Panc1 (cell line): ENCODE measurements around the gene HDAC11. TPM values are rescaled to one million over a fixed set of nuclear protein-coding genes. Genes with fewer than 3 reads are reported as not detected.
A peak's percentile ranks its signal among the peaks of the same experiment; 100 is the strongest.
"Not testable (repeated sequence)": the region's sequence is repeated elsewhere in the genome, so short reads cannot be mapped to it uniquely, and the experiment has no call there.

Experiments
- ATAC-seq: fragments of 200-7000 bp; cut with Tn5 transposase; 2 replicates; pipeline ENCODE4 v1.9.1; 2020; ENCODE audit warnings: mild to moderate bottlenecking, moderate library complexity
- Bru-seq: library from RNA; stranded (reverse); fragments of 400-500 nt; gene quantifications from one replicate; lab custom pipeline; 2021; lab: Mats Ljungman, UMichigan
- BruChase-seq, 2 experiments: library from RNA; stranded (reverse); fragments of 400-500 nt; gene quantifications; one replicate each; lab custom pipeline; 2021; lab: Mats Ljungman, UMichigan
- BruUV-seq: library from RNA; stranded (reverse); fragments of 400-500 nt; replicated peaks from 2 replicates; lab custom pipeline; 2021; lab: Mats Ljungman, UMichigan
- CTCF ChIA-PET: fragments of 300-600 bp; sonication (Branson Sonifier 250); formaldehyde crosslinking; loops from one replicate; lab custom pipeline; 2022; ENCODE audit warnings: antibody characterized with exemption; lab: Charles Lee
- POLR2A ChIA-PET: fragments of 300-600 bp; sonication (Branson Sonifier 250); formaldehyde crosslinking; loops from one replicate; lab custom pipeline; 2022; ENCODE audit warnings: antibody characterized with exemption; lab: Charles Lee
- DNase-seq: peaks from one replicate; pipeline ENCODE4 v3.0.0-alpha.2; 2010; ENCODE audit warnings: low read depth, low spot score
- H3K27ac ChIP-seq: 2 replicates; pipeline ENCODE4 v1.5.1; 2011; ENCODE audit warnings: mild to moderate bottlenecking, low read length, inconsistent platforms
- H3K27me3 ChIP-seq: fragments of 200-500 bp; sonication (Bioruptor generic); 2 replicates; pipeline ENCODE4 v1.6.0; 2014; ENCODE audit warnings: low read length, inconsistent platforms; ENCODE audit not compliant: control insufficient read depth, insufficient read depth
- H3K36me3 ChIP-seq: fragments of 200-500 bp; sonication (Bioruptor generic); 2 replicates; pipeline ENCODE4 v1.5.1; 2014; ENCODE audit warnings: inconsistent platforms, mild to moderate bottlenecking, low read length, moderate library complexity; ENCODE audit not compliant: control insufficient read depth, insufficient read depth
- H3K4me1 ChIP-seq: 2 replicates; pipeline ENCODE4 v1.5.1; 2011; ENCODE audit warnings: inconsistent platforms, mild to moderate bottlenecking, low read length, moderate library complexity; ENCODE audit not compliant: control insufficient read depth, insufficient read depth
- H3K4me3 ChIP-seq, 2 experiments: 2 replicates each; pipeline ENCODE4 v1.5.1; 2011 to 2012; ENCODE audit warnings: low read depth in 2 of 2, low read length in 2 of 2, mild to moderate bottlenecking in 2 of 2, inconsistent platforms in 1 of 2, moderate library complexity in 1 of 2
- H3K9me3 ChIP-seq: fragments of 200-500 bp; sonication (Bioruptor generic); 2 replicates; pipeline ENCODE4 v1.5.1; 2014; ENCODE audit warnings: low read depth, mild to moderate bottlenecking, inconsistent platforms, low read length, moderate library complexity; ENCODE audit not compliant: control insufficient read depth, insufficient read depth
- POLR2AphosphoS5 ChIP-seq: IDR thresholded peaks from 2 replicates; pipeline ENCODE4 v1.6.1; 2012; ENCODE audit warnings: mild to moderate bottlenecking, low read depth, low read length, moderate library complexity
- SIN3A ChIP-seq: IDR thresholded peaks from 2 replicates; pipeline ENCODE4 v1.6.1; 2012; ENCODE audit warnings: low read depth, mild to moderate bottlenecking, low read length, moderate library complexity, borderline replicate concordance; ENCODE audit not compliant: insufficient read depth
- TCF7L2 ChIP-seq: IDR thresholded peaks from 2 replicates; pipeline ENCODE4 v1.6.1; 2011; ENCODE audit warnings: mild to moderate bottlenecking, low read depth, low read length, inconsistent platforms
- in situ Hi-C: cut with HindIII; loops from 2 replicates; pipeline ENCODE4 v1.10.0; 2016; ENCODE audit warnings: low sequenced_read_pairs, low pct_unique_long_range_greater_than_20kb
- intact Hi-C: fragments of 100-400 bp; cut with micrococcal nuclease; formaldehyde crosslinking; loops from one replicate; pipeline ENCODE4 v1.10.0; 2022; ENCODE audit not compliant: unreplicated experiment
- long read RNA-seq: library from polyadenylated mRNA; unstranded; transcript quantifications from one replicate; pipeline ENCODE4 v2.0.0, GENCODE V29; 2021; ENCODE audit not compliant: unreplicated experiment
- polyA plus RNA-seq: library from polyadenylated mRNA; unstranded; fragments of >200 nt; gene quantifications from one replicate; pipeline ENCODE4 v1.2.1, GENCODE V29; 2012; ENCODE audit warnings: missing spikeins; ENCODE audit not compliant: insufficient read length
- total RNA-seq: library from RNA; stranded (reverse); gene quantifications from one replicate; pipeline ENCODE4 v1.2.1, GENCODE V29; 2021; ENCODE audit not compliant: unreplicated experiment
- TF ChIP-seq, protein P1 (sequence below): fragments of 450-650 bp; IDR thresholded peaks from 2 replicates; pipeline ENCODE4 v1.5.1; 2017; ENCODE audit warnings: mild to moderate bottlenecking
- TF ChIP-seq, protein P2 (sequence below), 2 experiments: IDR thresholded peaks; 2 replicates each; pipeline ENCODE4 v1.6.1; 2011 to 2012; ENCODE audit warnings: low read depth in 2 of 2, control low read depth in 1 of 2, low read length in 1 of 2, mild to moderate bottlenecking in 1 of 2, moderate library complexity in 1 of 2; ENCODE audit not compliant: insufficient read depth in 1 of 2

Gene HDAC11, protein sequence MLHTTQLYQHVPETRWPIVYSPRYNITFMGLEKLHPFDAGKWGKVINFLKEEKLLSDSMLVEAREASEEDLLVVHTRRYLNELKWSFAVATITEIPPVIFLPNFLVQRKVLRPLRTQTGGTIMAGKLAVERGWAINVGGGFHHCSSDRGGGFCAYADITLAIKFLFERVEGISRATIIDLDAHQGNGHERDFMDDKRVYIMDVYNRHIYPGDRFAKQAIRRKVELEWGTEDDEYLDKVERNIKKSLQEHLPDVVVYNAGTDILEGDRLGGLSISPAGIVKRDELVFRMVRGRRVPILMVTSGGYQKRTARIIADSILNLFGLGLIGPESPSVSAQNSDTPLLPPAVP
- 10.6 TPM for total RNA-seq
- polyA plus RNA-seq: 21.6 TPM
- Bru-seq, nascent RNA: percentile 44 among the genes with signal in this experiment
- BruChase-seq, experiment 1, labeled RNA remaining after a 2-hour chase: percentile 51 among the genes with signal in this experiment
- percentile 49 among the genes with signal in this experiment for BruChase-seq, experiment 2, labeled RNA remaining after a 6-hour chase
- long read RNA-seq, transcript HDAC11-201 (10 exons, 2,960 nt): major isoform, 10 of 32 reads
- long read RNA-seq, partial matches to known transcripts: 2 of 32 reads
- long read RNA-seq, other reads (novel, unspliced or antisense): 17 of 32 reads

DNA sequence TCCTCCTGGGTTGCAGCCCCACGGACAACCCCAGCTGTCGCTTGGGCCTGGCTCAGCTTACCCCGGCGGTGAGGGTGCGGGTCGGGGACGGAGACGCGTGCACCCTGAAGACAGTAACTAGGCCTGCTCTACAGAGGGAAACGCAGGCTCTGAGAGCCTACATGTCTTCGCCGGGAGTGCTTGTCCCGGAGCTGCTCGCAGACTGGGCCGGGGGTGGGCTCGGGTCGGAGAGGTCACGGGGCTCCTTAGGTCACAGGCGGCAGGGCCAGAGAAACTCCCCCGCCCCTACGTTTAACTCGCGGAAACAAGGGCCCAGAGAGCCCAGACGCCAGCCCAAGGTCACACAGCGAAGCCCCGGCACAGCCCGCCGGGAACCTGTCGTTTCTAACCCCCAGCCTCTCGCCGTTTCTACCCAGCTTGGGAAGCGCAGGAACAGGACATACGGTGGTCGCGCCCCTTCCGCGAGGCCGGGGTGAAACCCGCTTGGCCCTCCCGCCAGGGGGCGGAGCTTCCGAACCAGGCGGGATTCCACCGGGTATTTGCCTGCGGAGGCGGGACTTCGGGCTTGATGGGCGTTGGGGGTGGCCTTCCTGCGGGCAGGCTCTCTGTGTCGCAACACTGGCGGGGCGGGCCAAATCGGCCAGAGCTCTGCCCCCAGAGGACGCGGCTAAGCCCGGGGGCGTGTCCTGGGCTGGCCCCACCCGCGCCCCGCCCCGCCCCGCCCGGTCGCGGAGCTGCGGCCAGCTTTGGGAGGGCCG is at the start of gene HDAC11:
HDAC11 (plus strand) TSS at position 725 of the 758 bp plus-strand sequence. CDS start 42 bp downstream, outside the sequence.
- ATAC-seq (peak; percentile 99), DNase-seq (peak; percentile 54)
- TF ChIP-seq, protein P1, sequence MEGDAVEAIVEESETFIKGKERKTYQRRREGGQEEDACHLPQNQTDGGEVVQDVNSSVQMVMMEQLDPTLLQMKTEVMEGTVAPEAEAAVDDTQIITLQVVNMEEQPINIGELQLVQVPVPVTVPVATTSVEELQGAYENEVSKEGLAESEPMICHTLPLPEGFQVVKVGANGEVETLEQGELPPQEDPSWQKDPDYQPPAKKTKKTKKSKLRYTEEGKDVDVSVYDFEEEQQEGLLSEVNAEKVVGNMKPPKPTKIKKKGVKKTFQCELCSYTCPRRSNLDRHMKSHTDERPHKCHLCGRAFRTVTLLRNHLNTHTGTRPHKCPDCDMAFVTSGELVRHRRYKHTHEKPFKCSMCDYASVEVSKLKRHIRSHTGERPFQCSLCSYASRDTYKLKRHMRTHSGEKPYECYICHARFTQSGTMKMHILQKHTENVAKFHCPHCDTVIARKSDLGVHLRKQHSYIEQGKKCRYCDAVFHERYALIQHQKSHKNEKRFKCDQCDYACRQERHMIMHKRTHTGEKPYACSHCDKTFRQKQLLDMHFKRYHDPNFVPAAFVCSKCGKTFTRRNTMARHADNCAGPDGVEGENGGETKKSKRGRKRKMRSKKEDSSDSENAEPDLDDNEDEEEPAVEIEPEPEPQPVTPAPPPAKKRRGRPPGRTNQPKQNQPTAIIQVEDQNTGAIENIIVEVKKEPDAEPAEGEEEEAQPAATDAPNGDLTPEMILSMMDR: no peak
- TF ChIP-seq TCF7L2 (no peak), SIN3A (no peak), POLR2AphosphoS5 (no peak; the same call in 1 of the 2 replicates)
- TF ChIP-seq, protein P2, sequence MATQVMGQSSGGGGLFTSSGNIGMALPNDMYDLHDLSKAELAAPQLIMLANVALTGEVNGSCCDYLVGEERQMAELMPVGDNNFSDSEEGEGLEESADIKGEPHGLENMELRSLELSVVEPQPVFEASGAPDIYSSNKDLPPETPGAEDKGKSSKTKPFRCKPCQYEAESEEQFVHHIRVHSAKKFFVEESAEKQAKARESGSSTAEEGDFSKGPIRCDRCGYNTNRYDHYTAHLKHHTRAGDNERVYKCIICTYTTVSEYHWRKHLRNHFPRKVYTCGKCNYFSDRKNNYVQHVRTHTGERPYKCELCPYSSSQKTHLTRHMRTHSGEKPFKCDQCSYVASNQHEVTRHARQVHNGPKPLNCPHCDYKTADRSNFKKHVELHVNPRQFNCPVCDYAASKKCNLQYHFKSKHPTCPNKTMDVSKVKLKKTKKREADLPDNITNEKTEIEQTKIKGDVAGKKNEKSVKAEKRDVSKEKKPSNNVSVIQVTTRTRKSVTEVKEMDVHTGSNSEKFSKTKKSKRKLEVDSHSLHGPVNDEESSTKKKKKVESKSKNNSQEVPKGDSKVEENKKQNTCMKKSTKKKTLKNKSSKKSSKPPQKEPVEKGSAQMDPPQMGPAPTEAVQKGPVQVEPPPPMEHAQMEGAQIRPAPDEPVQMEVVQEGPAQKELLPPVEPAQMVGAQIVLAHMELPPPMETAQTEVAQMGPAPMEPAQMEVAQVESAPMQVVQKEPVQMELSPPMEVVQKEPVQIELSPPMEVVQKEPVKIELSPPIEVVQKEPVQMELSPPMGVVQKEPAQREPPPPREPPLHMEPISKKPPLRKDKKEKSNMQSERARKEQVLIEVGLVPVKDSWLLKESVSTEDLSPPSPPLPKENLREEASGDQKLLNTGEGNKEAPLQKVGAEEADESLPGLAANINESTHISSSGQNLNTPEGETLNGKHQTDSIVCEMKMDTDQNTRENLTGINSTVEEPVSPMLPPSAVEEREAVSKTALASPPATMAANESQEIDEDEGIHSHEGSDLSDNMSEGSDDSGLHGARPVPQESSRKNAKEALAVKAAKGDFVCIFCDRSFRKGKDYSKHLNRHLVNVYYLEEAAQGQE (IDR thresholded peaks at IDR 0.05; ENCODE audit: insufficient read depth in 1 of 2, low read depth in 2 of 2, low read length in 1 of 2): no peak
- ChIA-PET CTCF (interaction anchor here (0.7 kb wide), 2 partner anchors 12 to 27 kb away, joined by 3 to 5 read pairs; no protein-coding TSS in a partner anchor), POLR2A (interaction anchor here (0.9 kb wide), 1 partner anchor 26 kb away, joined by 3 read pairs; no protein-coding TSS in a partner anchor)
- Histone ChIP-seq H3K27me3 (no peaks in the 10 kb centered on the region), H3K4me1 (no peaks in the 10 kb centered on the region), H3K4me3 (peak within 1 kb of the TSS; percentile 61 to 64), H3K9me3 (no peaks in the 10 kb centered on the region), H3K36me3 (no peaks in the 10 kb centered on the region), H3K27ac (peak within 1 kb of the TSS; percentile 65)
- no TSS peak for BruUV-seq
- in situ Hi-C loops: no loop called here
- intact Hi-C loops: no loop called here

DNA sequence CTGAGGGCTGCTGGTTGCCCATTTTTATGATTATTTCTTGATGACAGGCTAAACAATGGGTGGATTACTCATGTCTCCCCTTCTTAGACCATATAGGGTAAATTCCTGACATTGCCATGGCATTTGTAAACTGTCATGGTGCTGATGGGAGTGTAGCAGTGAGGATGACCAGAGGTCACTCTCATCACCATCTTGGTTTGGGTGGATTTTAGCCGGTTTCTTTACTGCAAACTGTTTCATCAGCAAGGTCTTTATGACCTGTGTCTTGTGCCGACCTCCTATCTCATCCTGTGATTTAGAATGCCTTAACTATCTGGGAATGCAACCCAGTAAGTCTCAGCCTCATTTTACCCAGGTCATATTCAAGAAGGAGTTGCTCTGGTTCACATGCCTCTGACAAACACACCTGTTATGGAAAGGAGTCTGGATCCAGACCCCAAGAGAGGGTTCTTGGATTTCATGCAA is 49.7 kb upstream of the HDAC11 start:
- intact Hi-C loops, H3K4me1 ChIP-seq, DNase-seq, H3K9me3 ChIP-seq, H3K36me3 ChIP-seq, CTCF ChIA-PET, H3K4me3 ChIP-seq, in situ Hi-C loops, H3K27me3 ChIP-seq, H3K27ac ChIP-seq, BruUV-seq, ATAC-seq: not testable (repeated sequence)
- POLR2A ChIA-PET: interaction anchor here (0.6 kb wide), 1 partner anchor 395 kb away, joined by 3 read pairs; no protein-coding TSS in a partner anchor
